NB4 (cell line): Measurements from ENCODE around the gene GFM2.
A peak's percentile ranks its signal among the peaks of the same experiment; 100 is the strongest.
"Not testable (repeated sequence)": the region's sequence is repeated elsewhere in the genome, so short reads cannot be mapped to it uniquely, and the experiment has no call there.

ENCODE experiments used
- DNase-seq: peaks from one replicate; pipeline ENCODE4 v3.0.0; 2010; ENCODE audit warnings: low read depth
- H3K4me3 ChIP-seq: one replicate; pipeline ENCODE4 v1.5.1; 2011; ENCODE audit warnings: mild to moderate bottlenecking, low read depth, low read length, moderate library complexity
- MAX ChIP-seq: IDR thresholded peaks from 2 replicates; pipeline ENCODE4 v1.6.1; 2011; ENCODE audit warnings: low read depth, low read length
- MYC ChIP-seq: IDR thresholded peaks from 2 replicates; pipeline ENCODE4 v1.6.1; 2011; ENCODE audit warnings: low read depth, low read length
- POLR2A ChIP-seq: IDR thresholded peaks from 2 replicates; pipeline ENCODE4 v1.6.1; 2011; ENCODE audit warnings: mild to moderate bottlenecking; ENCODE audit not compliant: insufficient read length; ENCODE audit errors: extremely low read depth
- TF ChIP-seq, protein P1 (sequence below): IDR thresholded peaks from one replicate; pipeline ENCODE4 v1.5.1; 2012; ENCODE audit warnings: low read depth, low read length

GFM2 gene

DNA sequence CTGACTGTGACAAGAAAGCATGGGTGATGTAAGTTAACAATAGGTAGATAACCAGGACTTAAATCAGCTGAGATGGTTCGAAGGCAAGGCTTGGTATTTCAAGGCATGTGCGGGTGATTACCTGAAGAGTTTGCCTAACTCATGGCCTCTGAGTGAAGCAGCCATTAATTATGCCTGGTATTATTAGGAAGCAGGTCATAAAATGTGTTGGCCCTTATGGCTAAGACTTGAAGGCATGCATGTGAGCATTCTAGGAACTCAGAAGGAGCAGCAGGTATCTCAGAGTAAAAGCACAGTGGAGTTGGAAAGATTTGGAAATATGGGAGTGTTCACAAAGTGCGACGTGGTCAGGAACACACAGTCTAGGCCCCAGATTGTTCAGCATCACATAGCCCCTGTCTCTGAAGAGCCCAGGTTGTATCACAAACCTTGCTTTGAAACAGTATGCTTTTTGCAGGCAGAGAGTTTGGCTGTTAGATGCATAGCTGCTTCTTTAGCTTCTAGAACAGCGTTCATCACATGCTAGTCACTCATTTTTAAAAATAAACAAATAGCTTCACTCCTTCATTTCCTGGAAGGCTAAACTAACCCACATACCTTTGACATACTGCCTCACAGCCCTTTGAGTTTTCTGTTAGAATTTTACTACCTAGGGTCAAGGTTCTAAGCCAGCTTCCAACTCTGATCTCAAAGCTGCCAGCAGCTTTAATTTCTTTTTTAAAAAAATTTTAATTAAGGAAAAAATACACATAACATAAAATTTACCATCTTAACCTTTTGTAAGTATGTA lies 79.8 kb downstream of the GFM2 start:
- no peak overlapping the region for H3K4me3 ChIP-seq
- TF ChIP-seq POLR2A (no peak), MAX (no peak), MYC (no peak)
- TF ChIP-seq, protein P1, sequence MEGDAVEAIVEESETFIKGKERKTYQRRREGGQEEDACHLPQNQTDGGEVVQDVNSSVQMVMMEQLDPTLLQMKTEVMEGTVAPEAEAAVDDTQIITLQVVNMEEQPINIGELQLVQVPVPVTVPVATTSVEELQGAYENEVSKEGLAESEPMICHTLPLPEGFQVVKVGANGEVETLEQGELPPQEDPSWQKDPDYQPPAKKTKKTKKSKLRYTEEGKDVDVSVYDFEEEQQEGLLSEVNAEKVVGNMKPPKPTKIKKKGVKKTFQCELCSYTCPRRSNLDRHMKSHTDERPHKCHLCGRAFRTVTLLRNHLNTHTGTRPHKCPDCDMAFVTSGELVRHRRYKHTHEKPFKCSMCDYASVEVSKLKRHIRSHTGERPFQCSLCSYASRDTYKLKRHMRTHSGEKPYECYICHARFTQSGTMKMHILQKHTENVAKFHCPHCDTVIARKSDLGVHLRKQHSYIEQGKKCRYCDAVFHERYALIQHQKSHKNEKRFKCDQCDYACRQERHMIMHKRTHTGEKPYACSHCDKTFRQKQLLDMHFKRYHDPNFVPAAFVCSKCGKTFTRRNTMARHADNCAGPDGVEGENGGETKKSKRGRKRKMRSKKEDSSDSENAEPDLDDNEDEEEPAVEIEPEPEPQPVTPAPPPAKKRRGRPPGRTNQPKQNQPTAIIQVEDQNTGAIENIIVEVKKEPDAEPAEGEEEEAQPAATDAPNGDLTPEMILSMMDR: no peak
- DNase-seq: no peak

DNA sequence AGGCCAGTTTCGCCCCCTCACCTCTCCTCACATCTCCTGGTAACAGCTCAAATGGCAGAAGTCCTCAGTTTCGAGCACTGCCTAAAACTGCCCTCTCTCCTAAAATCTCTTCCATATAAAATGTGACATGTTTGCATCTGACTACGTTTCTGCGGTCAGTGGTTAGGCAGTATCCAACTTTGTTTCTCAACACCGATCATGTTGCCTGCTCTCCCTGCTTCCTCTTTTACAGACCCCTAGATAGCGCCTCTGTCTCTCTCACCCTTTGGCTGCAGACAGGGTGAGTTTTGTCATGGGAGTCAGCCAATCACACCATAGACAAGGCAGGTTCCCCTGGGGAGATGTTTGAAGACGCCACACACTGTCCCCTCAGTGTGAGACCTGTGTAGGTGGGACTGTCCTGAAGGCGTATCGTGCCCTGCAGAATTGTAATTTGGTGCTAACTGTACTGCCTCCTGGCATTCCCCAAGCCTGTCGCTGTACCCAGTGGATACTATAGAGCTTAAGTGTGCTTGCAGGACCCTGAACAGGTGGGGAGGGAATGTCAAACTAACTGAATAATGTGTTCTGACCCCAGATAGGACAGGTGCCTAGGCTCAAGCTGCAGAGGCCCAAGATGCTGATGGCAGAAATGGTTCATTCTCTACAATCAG lies 80.8 kb downstream of the GFM2 start:
- TF ChIP-seq, protein P1: no peak
- peak; percentile 66; the same call in 1 of the 2 replicates for TF ChIP-seq MAX
- peak; percentile 78; the same call in 1 of the 2 replicates for TF ChIP-seq MYC
- peak; percentile 92 for DNase-seq
- H3K4me3 ChIP-seq: peak overlapping the region; percentile 62

- DNase-seq: peak; percentile 84
- H3K4me3 ChIP-seq: peak within 1 kb of the TSS; percentile 62
- peak; percentile 63 for TF ChIP-seq POLR2A
- TF ChIP-seq MYC: no peak
- TF ChIP-seq, protein P1: no peak
Observed at GRCh38 chr5:74684900-74685851, 81.7 kb downstream of the GFM2 start, which contains the start of gene HEXB. TSS of gene HEXB (plus strand) at chr5:74685233. CDS start at chr5:74685261, 28 bp downstream.

DNA sequence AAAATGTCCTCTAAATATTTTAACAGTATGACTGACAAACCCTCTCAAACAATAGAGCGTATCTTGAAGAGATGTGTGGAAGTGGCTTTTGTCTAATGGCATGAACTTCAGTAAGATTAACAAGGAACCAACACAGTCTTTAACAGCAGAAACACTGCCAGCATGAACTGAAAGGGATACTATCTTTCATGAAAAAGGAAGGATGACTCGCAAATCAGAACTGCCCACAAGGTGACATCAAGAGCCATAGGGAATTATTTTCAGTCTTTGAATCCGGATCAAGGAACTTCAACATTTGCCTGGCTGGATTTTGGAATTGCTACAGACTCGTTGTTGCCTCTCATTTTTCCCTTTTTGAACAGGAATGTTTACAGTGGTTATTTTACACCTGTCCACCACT lies 87.0 kb downstream of the GFM2 start:
- TF ChIP-seq MAX (no peak), MYC (no peak), POLR2A (no peak)
- TF ChIP-seq, protein P1: no peak
- no peak for DNase-seq
- H3K4me3 ChIP-seq: no peak overlapping the region

DNA sequence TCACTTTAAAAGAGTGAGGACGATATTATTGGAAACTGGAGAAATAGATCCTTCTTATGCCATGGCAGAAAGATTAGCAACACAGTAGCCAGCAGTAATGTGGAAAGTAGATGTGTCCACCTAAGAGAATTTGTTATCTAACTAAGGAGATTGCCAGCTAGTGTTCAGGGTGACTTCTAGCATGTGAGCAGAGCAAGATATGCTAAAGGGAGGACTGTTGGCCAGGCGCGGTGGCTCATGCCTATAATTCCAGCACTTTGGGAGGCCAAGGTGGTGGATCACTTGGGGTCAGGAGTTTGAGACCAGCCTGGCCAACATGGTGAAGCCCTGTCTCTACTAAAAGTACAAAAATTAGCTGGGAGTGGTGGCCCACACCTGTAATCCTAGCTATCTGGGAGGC lies 87.6 kb downstream of the GFM2 start:
- not testable (repeated sequence) for H3K4me3 ChIP-seq, DNase-seq

DNA sequence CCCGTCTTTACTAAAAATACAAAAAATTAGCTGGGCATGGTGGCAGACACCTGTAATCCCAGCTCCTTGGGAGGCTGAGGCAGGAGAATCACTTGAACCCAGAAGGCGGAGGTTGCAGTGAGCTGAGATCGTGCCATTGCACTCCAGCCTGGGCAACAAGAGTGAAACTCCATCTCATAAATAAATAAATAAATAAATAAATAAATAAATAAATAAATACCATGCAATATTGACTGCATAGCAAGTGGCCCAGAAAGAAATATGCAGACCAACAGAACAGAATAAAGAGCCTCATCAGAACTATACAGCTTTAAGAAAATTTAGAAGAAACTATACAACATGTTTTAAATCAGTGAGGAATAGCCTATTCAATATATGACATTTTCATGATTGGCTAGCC lies 88.8 kb downstream of the GFM2 start:
- not testable (repeated sequence) for H3K4me3 ChIP-seq, DNase-seq

GRCh38 chr5:74676466-74676865 lies 90.5 kb downstream of the GFM2 start:
- not testable (repeated sequence) for H3K4me3 ChIP-seq, DNase-seq
